GM12878 (cell line): Measurements from ENCODE around the gene FSIP1. TPM values are rescaled to one million over a fixed set of nuclear protein-coding genes. Genes with fewer than 3 reads are reported as not detected.

ENCODE experiments used
- ASH2L ChIP-seq: fragments of 300-600, 200-600 bp; sonication (generic); IDR thresholded peaks from 2 replicates; pipeline ENCODE4 v1.6.1; 2017; ENCODE audit warnings: low read depth, mild to moderate bottlenecking, borderline replicate concordance
- CEBPB ChIP-seq, 2 experiments: fragments of 150-350 bp in 1 of 2; IDR thresholded peaks; 2 replicates each; pipeline ENCODE4 v1.6.1; 2012 to 2014; ENCODE audit warnings: low read depth in 2 of 2, low read length in 2 of 2, borderline replicate concordance in 1 of 2, inconsistent platforms in 1 of 2
- CEBPZ ChIP-seq: fragments of 150-350 bp; IDR thresholded peaks from 2 replicates; pipeline ENCODE4 v1.6.1; 2016; ENCODE audit warnings: low read depth, low read length
- GABPA ChIP-seq: IDR thresholded peaks from 2 replicates; pipeline ENCODE4 v1.6.1; 2014; ENCODE audit warnings: antibody characterized with exemption, low read depth, mild to moderate bottlenecking, inconsistent platforms
- HDGF ChIP-seq: fragments of 450-650 bp; IDR thresholded peaks from 2 replicates; pipeline ENCODE4 v1.6.1; 2016; ENCODE audit warnings: antibody characterized with exemption
- KLF5 ChIP-seq: fragments of 450-650 bp; IDR thresholded peaks from 2 replicates; pipeline ENCODE4 v1.6.1; 2014; ENCODE audit warnings: mild to moderate bottlenecking; ENCODE audit not compliant: partially characterized antibody
- MEF2A ChIP-seq: IDR thresholded peaks from 2 replicates; pipeline ENCODE4 v1.6.1; 2011; ENCODE audit warnings: low read depth, mild to moderate bottlenecking, low read length, moderate library complexity; ENCODE audit not compliant: insufficient read depth
- MTA2 ChIP-seq: fragments of 450-650 bp; IDR thresholded peaks from 2 replicates; pipeline ENCODE4 v1.6.1; 2016; ENCODE audit warnings: low read depth, mild to moderate bottlenecking, moderate library complexity
- NFIC ChIP-seq: IDR thresholded peaks from 2 replicates; pipeline ENCODE4 v1.6.1; 2012; ENCODE audit warnings: low read depth, mild to moderate bottlenecking, inconsistent platforms, low read length, moderate library complexity
- PML ChIP-seq: IDR thresholded peaks from 2 replicates; pipeline ENCODE4 v1.6.1; 2012; ENCODE audit warnings: low read length, inconsistent platforms
- POLR2AphosphoS5 ChIP-seq: IDR thresholded peaks from 2 replicates; pipeline ENCODE4 v1.6.1; 2011; ENCODE audit warnings: mild to moderate bottlenecking, low read length, inconsistent platforms
- RFX5 ChIP-seq: IDR thresholded peaks from 2 replicates; pipeline ENCODE4 v1.6.1; 2011; ENCODE audit warnings: low read depth, low read length, improper control_type of control experiment
- SIX5 ChIP-seq: IDR thresholded peaks from 2 replicates; pipeline ENCODE4 v1.6.1; 2011; ENCODE audit warnings: mild to moderate bottlenecking, low read depth, low read length, moderate library complexity; ENCODE audit not compliant: severe bottlenecking
- SMARCA5 ChIP-seq: fragments of 450-650 bp; IDR thresholded peaks from 2 replicates; pipeline ENCODE4 v1.6.1; 2017; ENCODE audit warnings: mild to moderate bottlenecking
- SREBF2 ChIP-seq: IDR thresholded peaks from 2 replicates; pipeline ENCODE4 v1.6.1; 2012; ENCODE audit warnings: mild to moderate bottlenecking, low read length
- YBX1 ChIP-seq: fragments of 450-650 bp; IDR thresholded peaks from 2 replicates; pipeline ENCODE4 v1.6.1; 2016; ENCODE audit warnings: antibody characterized with exemption
- ZNF384 ChIP-seq: IDR thresholded peaks from 2 replicates; pipeline ENCODE4 v1.6.1; 2012; ENCODE audit warnings: low read depth, mild to moderate bottlenecking, low read length, improper control_type of control experiment, borderline replicate concordance
- ZZZ3 ChIP-seq: IDR thresholded peaks from 2 replicates; pipeline ENCODE4 v1.6.1; 2011; ENCODE audit warnings: low read depth; ENCODE audit not compliant: control insufficient read depth, insufficient read length
- polyA plus RNA-seq, 11 experiments: library from polyadenylated mRNA; depleted of rRNA in 4 of 11; unstranded in 6 of 11; stranded (reverse) in 5 of 11; fragments of >200 nt; fragmentation: Nextera tagmentation in 4 of 11; fragmentation: Illumina TruSeq in 1 of 11; extraction: Ambion mirVana in 4 of 11; extraction: Trizol in 1 of 11; gene quantifications; 1 replicate in 1 of 11; 2 replicates in 10 of 11; pipeline versions ENCODE4 v1.2.1 to v1.2.3, GENCODE V29; 2011 to 2016; ENCODE audit warnings: inconsistent platforms in 2 of 11, missing spikeins in 2 of 11, low read depth in 1 of 11
- total RNA-seq, 4 experiments: library from RNA; depleted of rRNA in 3 of 4; stranded (reverse); fragments of >200 nt in 3 of 4; fragmentation: Illumina TruSeq in 1 of 4; extraction: Trizol in 1 of 4; gene quantifications; 2 replicates each; pipeline versions ENCODE4 v1.2.1 to v1.2.3, GENCODE V29; 2013 to 2021
- TF ChIP-seq, protein P1 (sequence below): fragments of 450-650 bp; formaldehyde crosslinking; IDR thresholded peaks from 2 replicates; pipeline ENCODE4 v1.4.0; 2020; ENCODE audit warnings: mild to moderate bottlenecking, moderate library complexity
- TF ChIP-seq, protein P2 (sequence below): IDR thresholded peaks from 2 replicates; pipeline ENCODE4 v1.6.1; 2011; ENCODE audit warnings: borderline replicate concordance, low read depth, mild to moderate bottlenecking, moderate library complexity, mixed read lengths, low read length; ENCODE audit not compliant: insufficient read depth; ENCODE audit errors: extremely low read length
- TF ChIP-seq, protein P3 (sequence below): fragments of 450-650 bp; conservative IDR thresholded peaks from 2 replicates; pipeline ENCODE4 v1.6.1; 2017; ENCODE audit warnings: mild to moderate bottlenecking, moderate library complexity

Gene FSIP1
- total and polyA plus RNA-seq, 10 of the 15 experiments (the other 5 are each of a cell fraction or from before 2014, with no cell fraction given) = 0.15 to 0.67 (median 0.35) TPM

- TF ChIP-seq, protein P1, sequence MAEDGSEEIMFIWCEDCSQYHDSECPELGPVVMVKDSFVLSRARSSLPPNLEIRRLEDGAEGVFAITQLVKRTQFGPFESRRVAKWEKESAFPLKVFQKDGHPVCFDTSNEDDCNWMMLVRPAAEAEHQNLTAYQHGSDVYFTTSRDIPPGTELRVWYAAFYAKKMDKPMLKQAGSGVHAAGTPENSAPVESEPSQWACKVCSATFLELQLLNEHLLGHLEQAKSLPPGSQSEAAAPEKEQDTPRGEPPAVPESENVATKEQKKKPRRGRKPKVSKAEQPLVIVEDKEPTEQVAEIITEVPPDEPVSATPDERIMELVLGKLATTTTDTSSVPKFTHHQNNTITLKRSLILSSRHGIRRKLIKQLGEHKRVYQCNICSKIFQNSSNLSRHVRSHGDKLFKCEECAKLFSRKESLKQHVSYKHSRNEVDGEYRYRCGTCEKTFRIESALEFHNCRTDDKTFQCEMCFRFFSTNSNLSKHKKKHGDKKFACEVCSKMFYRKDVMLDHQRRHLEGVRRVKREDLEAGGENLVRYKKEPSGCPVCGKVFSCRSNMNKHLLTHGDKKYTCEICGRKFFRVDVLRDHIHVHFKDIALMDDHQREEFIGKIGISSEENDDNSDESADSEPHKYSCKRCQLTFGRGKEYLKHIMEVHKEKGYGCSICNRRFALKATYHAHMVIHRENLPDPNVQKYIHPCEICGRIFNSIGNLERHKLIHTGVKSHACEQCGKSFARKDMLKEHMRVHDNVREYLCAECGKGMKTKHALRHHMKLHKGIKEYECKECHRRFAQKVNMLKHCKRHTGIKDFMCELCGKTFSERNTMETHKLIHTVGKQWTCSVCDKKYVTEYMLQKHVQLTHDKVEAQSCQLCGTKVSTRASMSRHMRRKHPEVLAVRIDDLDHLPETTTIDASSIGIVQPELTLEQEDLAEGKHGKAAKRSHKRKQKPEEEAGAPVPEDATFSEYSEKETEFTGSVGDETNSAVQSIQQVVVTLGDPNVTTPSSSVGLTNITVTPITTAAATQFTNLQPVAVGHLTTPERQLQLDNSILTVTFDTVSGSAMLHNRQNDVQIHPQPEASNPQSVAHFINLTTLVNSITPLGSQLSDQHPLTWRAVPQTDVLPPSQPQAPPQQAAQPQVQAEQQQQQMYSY = no peak
- TF ChIP-seq SIX5 (peak; percentile 33), ZZZ3 (no peak), YBX1 (no peak), SREBF2 (no peak), ASH2L (0 out of 2 replicates have a peak, but pooled peaks have one; percentile 80), GABPA (peak; percentile 78), CEBPZ (no peak), RFX5 (peak; percentile 74), MTA2 (no peak), ZNF384 (no peak), KLF5 (peak; percentile 93), SMARCA5 (no peak), PML (0 out of 2 replicates have a peak, but pooled peaks have one; percentile 38), HDGF (peak; percentile 90; the same call in 1 of the 2 replicates), MEF2A (no peak), POLR2AphosphoS5 (peak; percentile 91), CEBPB (IDR thresholded peaks at IDR 0.05; ENCODE audit: borderline replicate concordance in 1 of 2, low read depth in 2 of 2, low read length in 2 of 2) (no peak), NFIC (no peak)
- TF ChIP-seq, protein P2, sequence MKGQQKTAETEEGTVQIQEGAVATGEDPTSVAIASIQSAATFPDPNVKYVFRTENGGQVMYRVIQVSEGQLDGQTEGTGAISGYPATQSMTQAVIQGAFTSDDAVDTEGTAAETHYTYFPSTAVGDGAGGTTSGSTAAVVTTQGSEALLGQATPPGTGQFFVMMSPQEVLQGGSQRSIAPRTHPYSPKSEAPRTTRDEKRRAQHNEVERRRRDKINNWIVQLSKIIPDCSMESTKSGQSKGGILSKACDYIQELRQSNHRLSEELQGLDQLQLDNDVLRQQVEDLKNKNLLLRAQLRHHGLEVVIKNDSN = no peak
- TF ChIP-seq, protein P3, sequence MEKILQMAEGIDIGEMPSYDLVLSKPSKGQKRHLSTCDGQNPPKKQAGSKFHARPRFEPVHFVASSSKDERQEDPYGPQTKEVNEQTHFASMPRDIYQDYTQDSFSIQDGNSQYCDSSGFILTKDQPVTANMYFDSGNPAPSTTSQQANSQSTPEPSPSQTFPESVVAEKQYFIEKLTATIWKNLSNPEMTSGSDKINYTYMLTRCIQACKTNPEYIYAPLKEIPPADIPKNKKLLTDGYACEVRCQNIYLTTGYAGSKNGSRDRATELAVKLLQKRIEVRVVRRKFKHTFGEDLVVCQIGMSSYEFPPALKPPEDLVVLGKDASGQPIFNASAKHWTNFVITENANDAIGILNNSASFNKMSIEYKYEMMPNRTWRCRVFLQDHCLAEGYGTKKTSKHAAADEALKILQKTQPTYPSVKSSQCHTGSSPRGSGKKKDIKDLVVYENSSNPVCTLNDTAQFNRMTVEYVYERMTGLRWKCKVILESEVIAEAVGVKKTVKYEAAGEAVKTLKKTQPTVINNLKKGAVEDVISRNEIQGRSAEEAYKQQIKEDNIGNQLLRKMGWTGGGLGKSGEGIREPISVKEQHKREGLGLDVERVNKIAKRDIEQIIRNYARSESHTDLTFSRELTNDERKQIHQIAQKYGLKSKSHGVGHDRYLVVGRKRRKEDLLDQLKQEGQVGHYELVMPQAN = peak; percentile 96
Measured at GRCh38 chr15:39782441-39783138, at the start of gene FSIP1 (continued).
